ENCODE data around the gene CAB39L. TPM values are rescaled to one million over a fixed set of nuclear protein-coding genes. Genes with fewer than 3 reads are reported as not detected.

The CAB39L gene
- polyA plus RNA-seq, 6 donors from 2014 or later, result 2.7 to 6.8 (median 5.4) TPM

DNA sequence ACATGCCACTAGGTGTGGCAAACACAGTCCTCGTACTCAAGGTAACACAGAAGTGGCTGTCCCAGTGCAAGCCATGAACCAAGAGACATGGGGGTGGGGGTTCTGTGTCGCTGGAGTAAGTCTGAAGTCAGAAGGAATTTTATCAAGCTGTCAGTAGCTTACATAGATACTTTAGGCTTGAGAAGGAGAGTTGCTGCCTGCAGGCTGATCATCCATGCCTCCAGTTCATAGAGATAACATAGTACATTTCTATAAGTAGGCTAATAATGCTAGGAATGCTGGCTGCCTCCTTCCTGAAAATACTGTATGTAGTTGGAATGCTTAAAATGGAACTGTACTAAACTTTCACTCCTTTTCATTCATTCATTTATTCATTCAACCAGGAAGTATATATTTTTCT is 70.1 kb downstream of the CAB39L start:
- Mint-ChIP-seq H3K4me1 (peaks cover 32 to 50% (median 44%) of the 10 kb centered on the region in 3 donors), H3K36me3 (no peaks in the 10 kb centered on the region), H3K27ac (peak overlapping the region in 4 of 6 donors; percentile 19 to 83 (median 58)), H3K27me3 (no peaks in the 10 kb centered on the region), H3K4me3 (no peak overlapping the region), H3K9me3 (no peaks in the 10 kb centered on the region)
- DNase-seq (no peak), ATAC-seq (ENCODE audit: low read depth in 2 of 2) (no peak)

GRCh38 chr13:49371943-49372613 is 71.8 kb downstream of the CAB39L start:
- Mint-ChIP-seq H3K4me1 (peaks cover 32 to 59% (median 48%) of the 10 kb centered on the region in 3 donors), H3K27me3 (no peaks in the 10 kb centered on the region), H3K36me3 (no peaks in the 10 kb centered on the region), H3K27ac (peak overlapping the region in 4 of 6 donors; percentile 21 to 76 (median 42)), H3K4me3 (peak overlapping the region in 2 of 8 donors; percentile 47 to 80), H3K9me3 (no peaks in the 10 kb centered on the region)
- DNase-seq, result no peak
- ATAC-seq (ENCODE audit: low read depth in 2 of 2), result peak; percentile 35 to 37

GRCh38 chr13:49370371-49370770 is 73.5 kb downstream of the CAB39L start:
- Mint-ChIP-seq H3K27me3 (no peaks in the 10 kb centered on the region), H3K36me3 (peaks cover 0 to 3% of the 10 kb centered on the region in 2 donors), H3K27ac (peak overlapping the region in 2 of 6 donors; percentile 12 to 52), H3K4me3 (no peak overlapping the region), H3K9me3 (peaks cover 0 to under 1% (median 0%) of the 10 kb centered on the region in 7 donors), H3K4me1 (peaks cover 25 to 51% (median 40%) of the 10 kb centered on the region in 3 donors)
- no peak for ATAC-seq (ENCODE audit: low read depth in 2 of 2)
- DNase-seq, result no peak

- DNase-seq (no peak), ATAC-seq (ENCODE audit: low read depth in 2 of 2) (no peak)
- no peak overlapping the region for H3K27ac Mint-ChIP-seq
- H3K4me3 Mint-ChIP-seq, result no peak overlapping the region
- peaks cover 0 to 8% of the 10 kb centered on the region in 2 donors for H3K36me3 Mint-ChIP-seq
- peaks cover 0 to 5% (median 0%) of the 10 kb centered on the region in 7 donors for H3K9me3 Mint-ChIP-seq
- H3K4me1 Mint-ChIP-seq, result peaks cover 22 to 48% (median 37%) of the 10 kb centered on the region in 3 donors
- no peaks in the 10 kb centered on the region for H3K27me3 Mint-ChIP-seq
Observed at GRCh38 chr13:49369866-49370265, 74.0 kb downstream of the CAB39L start.

DNA sequence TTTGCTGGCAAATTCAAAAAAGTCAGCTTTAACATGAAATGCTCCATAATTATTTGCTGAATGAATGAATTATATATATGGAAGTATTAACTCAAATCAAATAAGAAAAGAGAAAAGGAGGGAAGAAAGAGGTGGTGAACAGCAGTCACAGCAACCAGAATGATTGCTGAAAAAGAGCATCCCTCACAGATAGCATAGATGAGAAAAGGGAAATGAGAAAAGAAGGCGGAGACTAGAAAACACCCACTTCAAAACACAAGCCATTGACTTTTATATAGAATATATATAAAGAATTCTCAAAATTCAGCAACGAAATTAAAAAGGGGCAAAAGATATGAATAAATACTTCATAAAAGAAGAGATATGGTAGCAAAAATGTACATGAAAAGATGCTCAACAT is 75.2 kb downstream of the CAB39L start:
- H3K9me3 Mint-ChIP-seq, result peaks cover 5 to 16% (median 8%) of the 10 kb centered on the region in 7 donors
- H3K27ac Mint-ChIP-seq, result peak overlapping the region in 2 of 6 donors; percentile 60 to 74
- H3K27me3 Mint-ChIP-seq, result no peaks in the 10 kb centered on the region
- H3K4me1 Mint-ChIP-seq, result peaks cover 16 to 41% (median 29%) of the 10 kb centered on the region in 3 donors
- ATAC-seq (ENCODE audit: low read depth in 2 of 2) (peak; percentile 80 to 90), DNase-seq (no peak)
- H3K36me3 Mint-ChIP-seq, result peaks cover 8 to 18% of the 10 kb centered on the region in 2 donors
- H3K4me3 Mint-ChIP-seq, result peak overlapping the region in 1 of 8 donors; percentile 10

DNA sequence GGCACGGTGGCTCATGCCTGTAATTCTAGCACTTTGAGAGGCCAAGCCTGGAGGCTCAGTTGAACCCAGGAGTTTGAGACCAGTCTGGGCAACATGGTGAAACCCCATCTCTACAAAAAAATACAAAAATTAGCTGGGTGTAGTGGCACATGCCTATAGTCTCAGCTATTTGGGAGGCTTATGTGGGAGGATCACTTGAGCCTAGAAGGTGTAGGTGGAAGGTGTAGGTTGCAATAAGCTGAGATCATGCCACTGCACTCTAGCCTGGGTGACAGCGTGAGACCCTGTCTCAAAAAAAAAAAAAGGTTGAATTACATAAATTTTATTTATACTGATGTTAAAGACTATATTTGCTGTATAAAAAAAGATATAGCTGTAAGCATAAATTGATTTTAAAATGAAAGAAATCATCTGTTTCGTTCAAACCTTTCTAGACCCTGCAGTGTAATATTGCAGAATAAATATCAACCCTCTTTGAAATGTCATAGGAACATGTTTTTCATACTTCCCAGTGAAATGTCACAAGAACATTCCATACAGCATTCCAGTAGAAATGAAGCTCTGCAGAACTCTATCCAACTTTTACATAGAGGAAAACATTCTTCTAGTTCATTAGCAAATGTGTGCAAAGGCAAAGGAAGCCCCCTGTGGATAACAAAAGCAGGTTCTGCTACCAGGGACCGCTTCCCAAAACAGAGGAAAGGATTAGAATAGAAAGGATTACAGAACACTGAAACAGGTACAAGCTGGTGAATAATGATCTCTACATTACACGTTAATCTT is 76.0 kb downstream of the CAB39L start:
- Mint-ChIP-seq H3K27me3 (no peaks in the 10 kb centered on the region), H3K9me3 (peaks cover 6 to 24% (median 16%) of the 10 kb centered on the region in 7 donors), H3K4me1 (peaks cover 13 to 36% (median 20%) of the 10 kb centered on the region in 3 donors), H3K36me3 (peaks cover 17 to 25% of the 10 kb centered on the region in 2 donors), H3K27ac (peak overlapping the region in 1 of 6 donors; percentile 48), H3K4me3 (peak overlapping the region in 1 of 8 donors; percentile 8)
- ATAC-seq (ENCODE audit: low read depth in 2 of 2) (no peak), DNase-seq (no peak)

GRCh38 chr13:49366841-49367240 is 77.0 kb downstream of the CAB39L start:
- ATAC-seq (ENCODE audit: low read depth in 2 of 2), result no peak

DNA sequence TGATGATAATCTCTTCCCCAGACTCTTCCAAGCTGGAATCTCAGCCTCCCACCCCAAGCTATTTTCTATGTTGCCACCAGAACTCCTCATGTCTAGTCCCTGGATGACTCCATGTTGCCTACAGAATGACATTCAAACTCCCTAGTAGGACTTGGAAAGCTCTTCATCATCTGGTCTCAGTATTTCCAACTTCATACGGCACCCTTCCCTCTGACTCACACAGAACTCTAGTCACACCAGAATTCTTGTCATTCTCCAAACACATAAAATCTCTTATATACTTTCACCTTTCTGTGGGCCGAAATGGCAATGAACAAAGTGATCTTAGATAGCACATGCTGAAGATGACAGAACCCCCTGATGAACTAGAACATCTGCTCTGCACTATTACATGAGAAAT is 86.2 kb downstream of the CAB39L start:
- Mint-ChIP-seq H3K9me3 (peaks cover 0 to 9% (median 5%) of the 10 kb centered on the region in 7 donors), H3K4me1 (no peaks in the 10 kb centered on the region), H3K27me3 (no peaks in the 10 kb centered on the region), H3K36me3 (peaks cover 20 to 21% of the 10 kb centered on the region in 2 donors), H3K4me3 (no peak overlapping the region), H3K27ac (no peak overlapping the region)
- DNase-seq (no peak), ATAC-seq (ENCODE audit: low read depth in 2 of 2) (no peak)

More at GRCh38 chr13:49366841-49367240, 77.0 kb downstream of the CAB39L start:
- Mint-ChIP-seq H3K4me1 (peaks cover 6 to 26% (median 11%) of the 10 kb centered on the region in 3 donors), H3K27ac (no peak overlapping the region), H3K27me3 (no peaks in the 10 kb centered on the region), H3K36me3 (peaks cover 24 to 32% of the 10 kb centered on the region in 2 donors), H3K9me3 (peaks cover 7 to 30% (median 22%) of the 10 kb centered on the region in 7 donors), H3K4me3 (no peak overlapping the region)
- no peak for DNase-seq

DNA sequence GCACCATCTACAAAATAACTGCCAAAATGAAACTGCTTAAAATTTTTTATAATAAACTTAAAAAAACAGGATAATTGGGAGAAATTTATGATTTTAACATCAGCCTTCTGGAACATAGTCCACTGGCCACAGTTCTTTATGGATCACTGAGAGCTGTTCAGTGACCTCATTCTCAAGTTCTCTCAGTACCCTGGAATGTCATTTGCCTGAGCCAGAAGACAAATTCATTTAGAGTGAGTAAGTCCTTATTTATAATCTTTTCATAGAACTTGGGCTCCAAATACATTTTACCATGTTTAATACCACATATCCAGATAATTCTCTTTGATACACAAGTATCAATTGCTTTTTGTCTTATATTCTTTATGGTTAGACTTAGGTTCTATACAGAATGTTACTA is 87.6 kb downstream of the CAB39L start:
- Mint-ChIP-seq H3K27me3 (no peaks in the 10 kb centered on the region), H3K36me3 (peaks cover 15% of the 10 kb centered on the region in 2 donors), H3K4me1 (no peaks in the 10 kb centered on the region), H3K4me3 (no peak overlapping the region), H3K9me3 (peaks cover 0 to 5% (median 0%) of the 10 kb centered on the region in 7 donors), H3K27ac (no peak overlapping the region)
- ATAC-seq (ENCODE audit: low read depth in 2 of 2) (no peak), DNase-seq (no peak)

DNA sequence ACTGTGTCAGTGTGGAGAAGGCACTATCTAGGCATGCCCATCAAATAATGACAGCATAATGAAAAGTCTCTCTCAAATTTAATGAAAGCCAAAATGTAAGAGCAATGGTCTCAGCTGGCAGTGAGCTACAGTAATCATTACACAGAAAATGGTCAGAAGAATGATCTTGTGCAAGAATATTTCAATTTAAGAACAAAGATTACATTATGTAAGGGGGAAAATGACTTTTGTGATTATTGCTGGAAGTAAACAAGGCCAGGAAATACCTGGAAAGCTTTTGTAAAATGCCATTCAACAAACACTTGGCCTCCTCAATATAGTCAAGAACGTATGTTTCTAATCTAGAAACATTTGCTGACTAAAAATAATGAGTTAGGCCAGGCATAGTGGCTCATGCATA is 89.1 kb downstream of the CAB39L start:
- H3K4me1 Mint-ChIP-seq, result no peaks in the 10 kb centered on the region
- H3K9me3 Mint-ChIP-seq, result peaks cover 0 to 5% (median 0%) of the 10 kb centered on the region in 7 donors
- H3K4me3 Mint-ChIP-seq, result no peak overlapping the region
- no peak for ATAC-seq (ENCODE audit: low read depth in 2 of 2)
- DNase-seq, result no peak
- no peaks in the 10 kb centered on the region for H3K27me3 Mint-ChIP-seq
- no peak overlapping the region for H3K27ac Mint-ChIP-seq
- peaks cover 15% of the 10 kb centered on the region in 2 donors for H3K36me3 Mint-ChIP-seq

GRCh38 chr13:49353908-49354307 is 90.0 kb downstream of the CAB39L start:
- H3K4me3 Mint-ChIP-seq, result no peak overlapping the region
- no peaks in the 10 kb centered on the region for H3K4me1 Mint-ChIP-seq

GRCh38 chr13:49351871-49352270 is 92.0 kb downstream of the CAB39L start:
- H3K4me3 Mint-ChIP-seq, result no peak overlapping the region
- ATAC-seq (ENCODE audit: low read depth in 2 of 2) (no peak), DNase-seq (no peak)
- peaks cover 0 to 5% (median 0%) of the 10 kb centered on the region in 7 donors for H3K9me3 Mint-ChIP-seq
- H3K27me3 Mint-ChIP-seq, result no peaks in the 10 kb centered on the region
- H3K4me1 Mint-ChIP-seq, result no peaks in the 10 kb centered on the region
- no peak overlapping the region for H3K27ac Mint-ChIP-seq
- peaks cover 5 to 15% of the 10 kb centered on the region in 2 donors for H3K36me3 Mint-ChIP-seq

More at GRCh38 chr13:49353908-49354307, 90.0 kb downstream of the CAB39L start:
- H3K36me3 Mint-ChIP-seq, result peaks cover 11% of the 10 kb centered on the region in 2 donors
- H3K27ac Mint-ChIP-seq, result no peak overlapping the region
- DNase-seq (no peak), ATAC-seq (ENCODE audit: low read depth in 2 of 2) (no peak)
- H3K9me3 Mint-ChIP-seq, result peaks cover 0 to 5% (median 0%) of the 10 kb centered on the region in 7 donors
- no peaks in the 10 kb centered on the region for H3K27me3 Mint-ChIP-seq

DNA sequence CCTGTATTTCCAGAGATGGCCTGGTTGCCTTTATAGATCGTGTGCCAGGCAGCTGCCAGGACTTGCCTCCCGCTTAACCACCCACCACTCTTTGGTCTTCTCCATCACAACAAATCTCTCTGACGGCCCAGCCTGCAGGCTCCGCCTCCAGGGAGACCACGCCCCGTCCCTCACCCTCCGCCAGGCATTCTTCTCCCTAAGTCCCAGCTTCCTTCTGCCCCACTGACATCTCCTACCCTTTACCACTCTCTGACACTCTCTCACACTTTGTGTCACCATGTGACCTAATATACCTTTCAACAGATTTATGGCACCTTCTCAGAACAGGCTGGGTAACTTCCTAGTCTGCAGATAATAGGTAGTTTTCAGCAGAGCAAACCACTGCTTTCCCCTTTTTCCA is 95.1 kb downstream of the CAB39L start:
- no peak for DNase-seq
- Mint-ChIP-seq H3K36me3 (peaks cover 4 to 8% of the 10 kb centered on the region in 2 donors), H3K9me3 (no peaks in the 10 kb centered on the region), H3K4me3 (no peak overlapping the region), H3K27ac (peak overlapping the region in 3 of 6 donors; percentile 1 to 82 (median 5)), H3K4me1 (no peaks in the 10 kb centered on the region), H3K27me3 (no peaks in the 10 kb centered on the region)
- no peak for ATAC-seq (ENCODE audit: low read depth in 2 of 2)

All from naive B cell (primary cell).